ENCODE data around the gene PRKG2.
"Not testable (repeated sequence)": the region's sequence is repeated elsewhere in the genome, so short reads cannot be mapped to it uniquely, and the experiment has no call there.

Gene PRKG2

GRCh38 chr4:81214881-81215868 lies at the start of gene PRKG2:
Gene PRKG2, minus strand, starts transcription at chr4:81215222. Its CDS starts 10,175 bp downstream, at chr4:81205047.
- DNase-seq: peak; percentile 2

- DNase-seq: no peak
These were observed 45.5 kb upstream of the PRKG2 start for GRCh38 chr4:81260443-81261101.

- no peak for DNase-seq
These were observed 44.0 kb upstream of the PRKG2 start for GRCh38 chr4:81258841-81259550.

GRCh38 chr4:81257816-81258215 lies 42.8 kb upstream of the PRKG2 start:
- DNase-seq: no peak

GRCh38 chr4:81257021-81257420 lies 42.0 kb upstream of the PRKG2 start:
- DNase-seq: no peak

GRCh38 chr4:81256059-81256970 lies 41.3 kb upstream of the PRKG2 start:
- DNase-seq: no peak

GRCh38 chr4:81255524-81255923 lies 40.5 kb upstream of the PRKG2 start:
- DNase-seq: no peak

- DNase-seq: no peak
These were observed 35.4 kb upstream of the PRKG2 start for GRCh38 chr4:81250430-81250829.

GRCh38 chr4:81245218-81246009 lies 30.4 kb upstream of the PRKG2 start:
- no peak for DNase-seq

GRCh38 chr4:81237791-81238190 lies 22.8 kb upstream of the PRKG2 start:
- DNase-seq: no peak

- DNase-seq: no peak
These were observed 21.1 kb upstream of the PRKG2 start for GRCh38 chr4:81235982-81236749.

- no peak for DNase-seq
These were observed 12.9 kb upstream of the PRKG2 start for GRCh38 chr4:81227968-81228367.

- no peak for DNase-seq
These were observed 12.1 kb upstream of the PRKG2 start for GRCh38 chr4:81227138-81227537.

GRCh38 chr4:81225252-81225651 lies 10.2 kb upstream of the PRKG2 start:
- DNase-seq: no peak

GRCh38 chr4:81222082-81222472 lies 7.1 kb upstream of the PRKG2 start:
- DNase-seq: not testable (repeated sequence)

- DNase-seq: no peak
These were observed 6.5 kb upstream of the PRKG2 start for GRCh38 chr4:81221303-81222081.

GRCh38 chr4:81220271-81220670 lies 5.2 kb upstream of the PRKG2 start:
- no peak for DNase-seq

- DNase-seq: no peak
These were observed 3.2 kb upstream of the PRKG2 start for GRCh38 chr4:81218206-81218605.

GRCh38 chr4:81217779-81218178 lies 2.8 kb upstream of the PRKG2 start:
- no peak for DNase-seq

GRCh38 chr4:81215931-81216330 lies 909 bp upstream of the PRKG2 start:
- DNase-seq: no peak
